GM21423 (cell line): ENCODE measurements around the gene SHANK2.

ENCODE experiments used
- ATAC-seq: cut with Tn5 transposase; IDR thresholded peaks from one replicate; pipeline ENCODE4 v1.9.1; 2021; ENCODE audit warnings: mild to moderate bottlenecking, moderate library complexity; ENCODE audit not compliant: unreplicated experiment

SHANK2 gene

DNA sequence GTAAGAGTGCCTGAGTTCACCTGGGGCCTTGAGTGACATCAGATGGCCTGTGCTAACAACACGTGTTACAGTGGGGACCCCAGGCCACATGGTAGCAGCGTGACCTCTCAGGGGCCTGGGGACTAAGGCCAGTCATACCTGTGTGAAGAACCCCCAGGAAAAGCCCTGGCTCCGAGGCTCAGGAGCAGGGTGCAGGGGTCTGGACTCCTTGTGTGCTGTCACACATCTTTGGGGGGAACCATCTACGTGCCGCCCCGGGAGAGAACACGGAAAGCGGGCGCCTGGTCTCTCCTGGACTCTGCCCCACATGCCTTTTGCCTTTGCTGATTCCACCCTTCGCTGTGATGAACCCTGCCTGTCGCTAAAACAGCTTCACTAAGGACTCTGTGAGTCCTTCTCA lies 48.7 kb downstream of the SHANK2 start:
- no peak for ATAC-seq

- no peak for ATAC-seq
These were observed 49.4 kb downstream of the SHANK2 start for GRCh38 chr11:71202966-71203365.

GRCh38 chr11:71202598-71202944 lies 49.8 kb downstream of the SHANK2 start:
- no peak for ATAC-seq
